Hepatocyte (in vitro differentiated cells): Measurements from ENCODE around the gene NPTN. TPM values are rescaled to one million over a fixed set of nuclear protein-coding genes. Genes with fewer than 3 reads are reported as not detected.

ENCODE experiments used
- DNase-seq: peaks from one replicate; pipeline ENCODE4 v3.0.0-alpha.2; 2016; ENCODE audit warnings: low spot score
- H2AFZ ChIP-seq: fragments of 200-600 bp; sonication (generic); 2 replicates; pipeline ENCODE4 v1.6.0; 2016; ENCODE audit warnings: antibody characterized with exemption, mild to moderate bottlenecking
- H3K27ac ChIP-seq: fragments of 200-600 bp; sonication (generic); 2 replicates; pipeline ENCODE4 v1.5.1; 2016; ENCODE audit warnings: mild to moderate bottlenecking
- H3K27me3 ChIP-seq: fragments of 200-600 bp; sonication (generic); 2 replicates; pipeline ENCODE4 v1.6.1; 2016
- H3K36me3 ChIP-seq: fragments of 200-600 bp; sonication (generic); replicated peaks from 2 replicates; pipeline ENCODE4 v1.5.1; 2016; ENCODE audit warnings: low read depth; ENCODE audit not compliant: insufficient read depth
- H3K4me1 ChIP-seq: fragments of 200-600 bp; sonication (generic); 2 replicates; pipeline ENCODE4 v1.5.1; 2016; ENCODE audit warnings: mild to moderate bottlenecking, moderate library complexity; ENCODE audit not compliant: insufficient read depth
- H3K4me2 ChIP-seq: fragments of 200-600 bp; sonication (generic); 2 replicates; pipeline ENCODE4 v1.6.0; 2016
- H3K4me3 ChIP-seq: fragments of 200-600 bp; sonication (generic); 2 replicates; pipeline ENCODE4 v1.5.1; 2016; ENCODE audit warnings: mild to moderate bottlenecking
- H3K79me2 ChIP-seq: fragments of 200-600 bp; sonication (generic); 2 replicates; pipeline ENCODE4 v1.6.0; 2017; ENCODE audit warnings: mild to moderate bottlenecking
- H3K9me2 ChIP-seq: fragments of 200-600 bp; sonication (generic); replicated peaks from 2 replicates; pipeline ENCODE4 v1.6.0; 2017; ENCODE audit warnings: mild to moderate bottlenecking; ENCODE audit not compliant: insufficient read depth
- H3K9me3 ChIP-seq: fragments of 200-600 bp; sonication (generic); 2 replicates; pipeline ENCODE4 v1.5.1; 2016; ENCODE audit warnings: low read depth, mild to moderate bottlenecking
- H4K20me1 ChIP-seq: fragments of 200-600 bp; sonication (generic); 2 replicates; pipeline ENCODE4 v1.6.0; 2016; ENCODE audit warnings: mild to moderate bottlenecking; ENCODE audit not compliant: insufficient read depth, poor library complexity, severe bottlenecking
- CTCF ChIP-seq: fragments of 200-600 bp; sonication (generic); IDR thresholded peaks from 2 replicates; pipeline ENCODE4 v1.5.1; 2016; ENCODE audit warnings: antibody characterized with exemption, mild to moderate bottlenecking; ENCODE audit not compliant: poor library complexity
- EZH2 ChIP-seq: fragments of 200-600 bp; sonication (generic); IDR thresholded peaks from 2 replicates; pipeline ENCODE4 v1.6.1; 2016; ENCODE audit warnings: antibody characterized with exemption, mild to moderate bottlenecking, borderline replicate concordance
- EZH2phosphoT487 ChIP-seq: fragments of 200-600 bp; sonication (generic); IDR thresholded peaks from one replicate; pipeline ENCODE4 v1.6.1; 2018; ENCODE audit warnings: antibody characterized with exemption, mild to moderate bottlenecking, low read depth, moderate library complexity; ENCODE audit not compliant: unreplicated experiment, severe bottlenecking
- WGBS: methylation state at CpG from one replicate; pipeline ENCODE4 v1.1.6; 2016; ENCODE audit warnings: low lambda C conversion rate; ENCODE audit errors: missing lambda C conversion rate; 5-methylcytosine and 5-hydroxymethylcytosine counted together
- polyA plus RNA-seq: library from polyadenylated mRNA; unstranded; fragments of >200 nt; fragmentation: Nextera tagmentation; extraction: Ambion mirVana; gene quantifications from 2 replicates; pipeline ENCODE4 v1.2.1, GENCODE V29; 2016
- total RNA-seq: library from RNA; depleted of rRNA; stranded (reverse); fragments of >200 nt; gene quantifications from 2 replicates; pipeline ENCODE4 v1.2.3, GENCODE V29; 2014

NPTN gene
- total and polyA plus RNA-seq, 2 experiments from 2014 or later, result 153 to 234 TPM

GRCh38 chr15:73518876-73519733, 114.1 kb downstream of the NPTN start:
- H3K9me2 ChIP-seq, result no peaks in the 10 kb centered on the region
- no peaks in the 10 kb centered on the region for H4K20me1 ChIP-seq
- no peak for DNase-seq
- TF ChIP-seq EZH2phosphoT487, result no peak
- no peak for TF ChIP-seq CTCF
- TF ChIP-seq EZH2, result no peak
- no peak overlapping the region for H2AFZ ChIP-seq
- no peaks in the 10 kb centered on the region for H3K79me2 ChIP-seq
- 85% methylated on average over 5 of the region's 5 CpGs for WGBS
- no peak overlapping the region for H3K4me3 ChIP-seq
- no peaks in the 10 kb centered on the region for H3K4me1 ChIP-seq
- no peak overlapping the region for H3K4me2 ChIP-seq
- no peaks in the 10 kb centered on the region for H3K27me3 ChIP-seq
- H3K36me3 ChIP-seq, result no peaks in the 10 kb centered on the region
- H3K27ac ChIP-seq, result no peak overlapping the region
- no peaks in the 10 kb centered on the region for H3K9me3 ChIP-seq

DNA sequence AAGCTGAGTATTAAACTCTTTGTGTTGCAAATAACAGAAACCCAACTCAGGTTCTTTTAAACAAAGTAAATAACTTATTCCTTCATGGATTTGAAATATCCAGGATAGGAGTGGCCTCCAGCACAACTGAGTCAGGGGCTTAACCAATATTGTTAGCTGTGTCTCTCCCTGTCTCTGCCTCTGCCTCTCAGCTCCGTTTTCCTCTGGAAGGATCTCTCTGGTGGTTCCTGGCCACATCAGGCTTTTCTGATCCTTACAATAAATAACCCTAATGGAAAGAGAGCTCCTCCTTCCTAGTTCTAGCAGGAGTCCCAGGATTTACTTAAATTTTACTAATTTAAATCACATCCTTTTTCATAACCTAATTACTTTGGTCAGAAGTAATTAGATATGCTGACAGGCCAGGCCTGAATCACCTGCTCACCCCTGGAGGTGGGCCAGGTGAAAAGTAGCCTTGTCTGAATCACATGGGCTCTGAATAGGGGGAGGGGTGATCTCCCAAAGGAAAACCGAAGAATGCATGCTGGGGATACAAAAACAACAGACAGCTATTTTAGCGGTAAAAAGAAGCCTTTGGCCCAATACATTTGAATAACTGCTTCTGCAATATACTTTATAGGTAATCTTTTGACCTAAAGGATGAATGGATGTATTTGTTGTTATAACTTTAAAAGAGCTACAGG, 114.9 kb downstream of the NPTN start:
- Histone ChIP-seq H3K27ac (no peak overlapping the region), H4K20me1 (no peaks in the 10 kb centered on the region), H3K36me3 (no peaks in the 10 kb centered on the region), H3K9me3 (no peaks in the 10 kb centered on the region), H3K4me2 (no peak overlapping the region), H2AFZ (no peak overlapping the region), H3K79me2 (no peaks in the 10 kb centered on the region), H3K4me1 (no peaks in the 10 kb centered on the region), H3K27me3 (no peaks in the 10 kb centered on the region), H3K9me2 (no peaks in the 10 kb centered on the region), H3K4me3 (no peak overlapping the region)
- no peak for DNase-seq
- TF ChIP-seq EZH2phosphoT487, result no peak
- no peak for TF ChIP-seq EZH2
- TF ChIP-seq CTCF, result no peak
- 48% methylated on average over 3 of the region's 3 CpGs for WGBS

- Histone ChIP-seq H3K9me3 (no peaks in the 10 kb centered on the region), H3K27ac (no peak overlapping the region), H3K79me2 (no peaks in the 10 kb centered on the region), H3K4me3 (no peak overlapping the region), H3K36me3 (no peaks in the 10 kb centered on the region), H3K27me3 (no peaks in the 10 kb centered on the region), H4K20me1 (no peaks in the 10 kb centered on the region), H3K9me2 (no peaks in the 10 kb centered on the region), H2AFZ (no peak overlapping the region), H3K4me1 (no peaks in the 10 kb centered on the region), H3K4me2 (no peak overlapping the region)
- DNase-seq, result no peak
- WGBS, result 60% methylated on average over 2 of the region's 2 CpGs
- no peak for TF ChIP-seq CTCF
- no peak for TF ChIP-seq EZH2
- no peak for TF ChIP-seq EZH2phosphoT487
These were observed 115.6 kb downstream of the NPTN start for GRCh38 chr15:73517566-73517965.
